WTC11 (cell line): ENCODE data around the gene CA10. TPM values are rescaled to one million over a fixed set of nuclear protein-coding genes. Genes with fewer than 3 reads are reported as not detected.

ENCODE experiments used
- ATAC-seq: fragments of 200-7000 bp; cut with Tn5 transposase; 2 replicates; pipeline ENCODE4 v1.10.0; 2021; ENCODE audit warnings: mild to moderate bottlenecking, moderate library complexity
- CTCF ChIA-PET: fragments of 300-600 bp; sonication (Branson Sonifier 250); formaldehyde crosslinking; loops from one replicate; lab custom pipeline; 2021; ENCODE audit warnings: antibody characterized with exemption; lab: Charles Lee
- POLR2A ChIA-PET: fragments of 350-600 bp; sonication (Branson Sonifier 250); formaldehyde crosslinking; loops from one replicate; lab custom pipeline; 2021; ENCODE audit warnings: antibody characterized with exemption; lab: Charles Lee
- DNase-seq: peaks from one replicate; pipeline ENCODE4 v3.0.0; 2021; ENCODE audit warnings: low spot score
- H3K27ac Mint-ChIP-seq: 2 replicates; pipeline ENCODE4 v1.8.0; 2021; ENCODE audit warnings: mixed read lengths
- H3K27me3 Mint-ChIP-seq: 2 replicates; pipeline ENCODE4 v1.8.0; 2021; ENCODE audit warnings: low read depth, mild to moderate bottlenecking, moderate library complexity, mixed read lengths
- H3K36me3 Mint-ChIP-seq: 2 replicates; pipeline ENCODE4 v1.8.0; 2021; ENCODE audit warnings: mixed read lengths
- H3K4me1 Mint-ChIP-seq: 2 replicates; pipeline ENCODE4 v1.8.0; 2022; ENCODE audit warnings: mixed read lengths
- H3K4me3 Mint-ChIP-seq: 2 replicates; pipeline ENCODE4 v1.8.0; 2021; ENCODE audit warnings: mild to moderate bottlenecking, moderate library complexity, mixed read lengths
- H3K9me3 Mint-ChIP-seq: 2 replicates; pipeline ENCODE4 v1.8.0; 2021; ENCODE audit warnings: mixed read lengths
- CREB1 ChIP-seq: sonication (generic); formaldehyde crosslinking; IDR thresholded peaks from 2 replicates; pipeline ENCODE4 v1.8.0; 2023; ENCODE audit warnings: mild to moderate bottlenecking, missing genetic modification reagents
- CTCF ChIP-seq: fragments of 200-600 bp; IDR thresholded peaks from 2 replicates; pipeline ENCODE4 v1.8.0; 2022; ENCODE audit warnings: antibody characterized with exemption
- GTF2I ChIP-seq: fragments of 250-450 bp; sonication (Bioruptor Pico); conservative IDR thresholded peaks from 2 replicates; pipeline ENCODE4 v1.4.0; 2021; ENCODE audit warnings: mild to moderate bottlenecking
- HMGA2 ChIP-seq: fragments of 250-450 bp; sonication (Bioruptor Pico); IDR thresholded peaks from 2 replicates; pipeline ENCODE4 v1.4.0; 2021; ENCODE audit warnings: mild to moderate bottlenecking, moderate library complexity
- IRF1 ChIP-seq: sonication (generic); formaldehyde crosslinking; IDR thresholded peaks from 2 replicates; pipeline ENCODE4 v1.8.0; 2023; ENCODE audit warnings: missing genetic modification reagents
- ZMAT4 ChIP-seq: fragments of 250-450 bp; sonication (Bioruptor Pico); IDR thresholded peaks from 2 replicates; pipeline ENCODE4 v1.9.0; 2021; ENCODE audit warnings: mild to moderate bottlenecking
- ZNF317 ChIP-seq: sonication (generic); formaldehyde crosslinking; IDR thresholded peaks from 2 replicates; pipeline ENCODE4 v1.8.1; 2023; ENCODE audit warnings: low read depth, mild to moderate bottlenecking, moderate library complexity, missing genetic modification reagents, borderline replicate concordance
- ZNF425 ChIP-seq: fragments of 250-450 bp; sonication (Bioruptor Pico); conservative IDR thresholded peaks from 2 replicates; pipeline ENCODE4 v1.9.0; 2021; ENCODE audit warnings: mild to moderate bottlenecking
- total RNA-seq: library from RNA; stranded (reverse); gene quantifications from 3 replicates; pipeline ENCODE4 v1.2.3, GENCODE V29; 2021
- TF ChIP-seq, protein P1 (sequence below): sonication (generic); formaldehyde crosslinking; IDR thresholded peaks from 2 replicates; pipeline ENCODE4 v1.8.1; 2022; ENCODE audit warnings: mild to moderate bottlenecking, missing genetic modification reagents, moderate library complexity, borderline replicate concordance
- TF ChIP-seq, protein P2 (sequence below): sonication (generic); formaldehyde crosslinking; IDR thresholded peaks from 2 replicates; pipeline ENCODE4 v1.8.1; 2023; ENCODE audit warnings: mild to moderate bottlenecking, moderate library complexity, missing genetic modification reagents
- TF ChIP-seq, protein P3 (sequence below): sonication (generic); formaldehyde crosslinking; IDR thresholded peaks from 2 replicates; pipeline ENCODE4 v1.8.1; 2023; ENCODE audit warnings: mild to moderate bottlenecking, missing genetic modification reagents, moderate library complexity

Gene CA10
- total RNA-seq, 1 experiment from 2014 or later: 0.90 TPM

- no peaks in the 10 kb centered on the region for H3K27me3 Mint-ChIP-seq
- CTCF ChIA-PET: interaction anchor here (0.8 to 2.0 kb wide), 7 partner anchors 10 to 394 kb away, joined by 3 to 21 read pairs (median 5); no protein-coding TSS in a partner anchor
- TF ChIP-seq GTF2I: no peak
- TF ChIP-seq ZNF425 (CRISPR knock-in tag): no peak
- no peak for TF ChIP-seq IRF1 (CRISPR knock-in tag)
- TF ChIP-seq, protein P1, sequence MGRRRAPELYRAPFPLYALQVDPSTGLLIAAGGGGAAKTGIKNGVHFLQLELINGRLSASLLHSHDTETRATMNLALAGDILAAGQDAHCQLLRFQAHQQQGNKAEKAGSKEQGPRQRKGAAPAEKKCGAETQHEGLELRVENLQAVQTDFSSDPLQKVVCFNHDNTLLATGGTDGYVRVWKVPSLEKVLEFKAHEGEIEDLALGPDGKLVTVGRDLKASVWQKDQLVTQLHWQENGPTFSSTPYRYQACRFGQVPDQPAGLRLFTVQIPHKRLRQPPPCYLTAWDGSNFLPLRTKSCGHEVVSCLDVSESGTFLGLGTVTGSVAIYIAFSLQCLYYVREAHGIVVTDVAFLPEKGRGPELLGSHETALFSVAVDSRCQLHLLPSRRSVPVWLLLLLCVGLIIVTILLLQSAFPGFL (CRISPR knock-in tag): no peak
- TF ChIP-seq ZMAT4 (CRISPR knock-in tag): no peak
- no peak for TF ChIP-seq ZNF317 (CRISPR knock-in tag)
- TF ChIP-seq HMGA2: no peak
- TF ChIP-seq, all 79 proteins: peak for 0
Measured at GRCh38 chr17:51765282-51766135, 393.0 kb downstream of the CA10 start.

GRCh38 chr17:51764387-51764971 is 394.0 kb downstream of the CA10 start:
- ATAC-seq (peak; percentile 100), DNase-seq (peak; percentile 56)
- Mint-ChIP-seq H3K27me3 (no peaks in the 10 kb centered on the region), H3K4me3 (no peak overlapping the region), H3K9me3 (peaks cover 39% of the 10 kb centered on the region), H3K4me1 (no peaks in the 10 kb centered on the region), H3K36me3 (peaks cover 10% of the 10 kb centered on the region), H3K27ac (no peak overlapping the region)
- TF ChIP-seq CTCF: peak; percentile 74; the same call in 1 of the 2 replicates
- TF ChIP-seq, protein P2, sequence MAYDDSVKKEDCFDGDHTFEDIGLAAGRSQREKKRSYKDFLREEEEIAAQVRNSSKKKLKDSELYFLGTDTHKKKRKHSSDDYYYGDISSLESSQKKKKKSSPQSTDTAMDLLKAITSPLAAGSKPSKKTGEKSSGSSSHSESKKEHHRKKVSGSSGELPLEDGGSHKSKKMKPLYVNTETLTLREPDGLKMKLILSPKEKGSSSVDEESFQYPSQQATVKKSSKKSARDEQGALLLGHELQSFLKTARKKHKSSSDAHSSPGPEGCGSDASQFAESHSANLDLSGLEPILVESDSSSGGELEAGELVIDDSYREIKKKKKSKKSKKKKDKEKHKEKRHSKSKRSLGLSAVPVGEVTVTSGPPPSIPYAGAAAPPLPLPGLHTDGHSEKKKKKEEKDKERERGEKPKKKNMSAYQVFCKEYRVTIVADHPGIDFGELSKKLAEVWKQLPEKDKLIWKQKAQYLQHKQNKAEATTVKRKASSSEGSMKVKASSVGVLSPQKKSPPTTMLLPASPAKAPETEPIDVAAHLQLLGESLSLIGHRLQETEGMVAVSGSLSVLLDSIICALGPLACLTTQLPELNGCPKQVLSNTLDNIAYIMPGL (CRISPR knock-in tag): peak; percentile 37; the same call in 1 of the 2 replicates
- TF ChIP-seq, protein P3, sequence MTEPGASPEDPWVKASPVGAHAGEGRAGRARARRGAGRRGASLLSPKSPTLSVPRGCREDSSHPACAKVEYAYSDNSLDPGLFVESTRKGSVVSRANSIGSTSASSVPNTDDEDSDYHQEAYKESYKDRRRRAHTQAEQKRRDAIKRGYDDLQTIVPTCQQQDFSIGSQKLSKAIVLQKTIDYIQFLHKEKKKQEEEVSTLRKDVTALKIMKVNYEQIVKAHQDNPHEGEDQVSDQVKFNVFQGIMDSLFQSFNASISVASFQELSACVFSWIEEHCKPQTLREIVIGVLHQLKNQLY (CRISPR knock-in tag): no peak
- 0 out of 2 replicates have a peak, but pooled peaks have one; percentile 37 for TF ChIP-seq CREB1 (CRISPR knock-in tag)
- ChIA-PET POLR2A (no interaction called here), CTCF (interaction anchor here (0.6 to 2.0 kb wide), 24 partner anchors 9 to 414 kb away, joined by 3 to 21 read pairs (median 4); no protein-coding TSS in a partner anchor)

More at GRCh38 chr17:51765282-51766135, 393.0 kb downstream of the CA10 start:
- ATAC-seq (no peak), DNase-seq (no peak)
- no peaks in the 10 kb centered on the region for H3K4me1 Mint-ChIP-seq
- peaks cover 41% of the 10 kb centered on the region for H3K9me3 Mint-ChIP-seq
- H3K27ac Mint-ChIP-seq: no peak overlapping the region
- POLR2A ChIA-PET: no interaction called here
- H3K4me3 Mint-ChIP-seq: no peak overlapping the region
- peaks cover 14% of the 10 kb centered on the region for H3K36me3 Mint-ChIP-seq
